ENCODE results near the gene CISD1. TPM values are rescaled to one million over a fixed set of nuclear protein-coding genes. Genes with fewer than 3 reads are reported as not detected.

Gene CISD1
- 102 and 111 TPM in 2 replicates for polyA plus RNA-seq (2011; rRNA removed)
- 22.7 and 26.3 TPM in 2 replicates for polyA plus RNA-seq (2012; cell fraction: cytosol; rRNA removed)
- 5.6 and 7.2 TPM in 2 replicates for polyA plus RNA-seq (2012; cell fraction: nucleus; rRNA removed)
- polyA plus RNA-seq (2017; fragmentation: RNase III; extraction: RNeasy Plus Mini Kit Qiagen cat#74134 plus additional on column Dnase treatment), result 43.5 to 48.6 TPM (median 48.1 TPM) in 3 replicates
- polyA minus RNA-seq (2011; rRNA and poly(A)+ RNA removed), result 3.9 and 7.8 TPM in 2 replicates

GRCh38 chr10:58268946-58269781 is at the start of gene CISD1:
Gene CISD1 (plus strand): TSS chr10:58269162. CDS start chr10:58269274, 112 bp downstream.
- peak within 1 kb of the TSS; percentile 83 to 94 for H3K27ac ChIP-seq
- FAIRE-seq (peak; percentile 39), DNase-seq (ENCODE audit: low read depth in 1 of 2, low spot score in 1 of 2) (peak; percentile 98 to 100), ATAC-seq (peak; percentile 65 to 86)
- ChIA-PET POLR2A (interaction anchor here (0.6 to 2.1 kb wide), 7 partner anchors 21 to 117 kb away, joined by 3 to 11 read pairs (median 4); partner anchors contain the start of gene TFAM), CTCF (interaction anchor here (0.6 to 2.9 kb wide), 4 partner anchors 16 to 92 kb away, joined by 3 to 19 read pairs (median 7); no protein-coding TSS in a partner anchor)
- no peaks in the 10 kb centered on the region for H3K9me3 ChIP-seq
- H3K4me3 ChIP-seq, result peak within 1 kb of the TSS; percentile 61
- H3K4me1 ChIP-seq, result peaks cover 32% of the 10 kb centered on the region; the same call in 2 of the 3 replicates
- WGBS (ENCODE audit: missing lambda C conversion rate), result under 1% methylated on average over 39 of the region's 66 CpGs
- peak within 1 kb of the TSS; percentile 96 for H3K4me2 ChIP-seq
- peak; percentile 81 for TF ChIP-seq POLR2A (IDR thresholded peaks at IDR 0.05; ENCODE audit: low read length)
- TF ChIP-seq ATOH8 (CRISPR knock-in tag; IDR thresholded peaks at IDR 0.05; ENCODE audit: low read depth), result 0 out of 2 replicates have a peak, but pooled peaks have one; percentile 33
- TF ChIP-seq MAFK (IDR thresholded peaks at IDR 0.05; ENCODE audit: partially characterized antibody), result no peak
- no peak for TF ChIP-seq HOXB5 (CRISPR knock-in tag; IDR thresholded peaks at IDR 0.05)
- TF ChIP-seq CBX8 (IDR thresholded peaks at IDR 0.05), result no peak
- TF ChIP-seq EHF (CRISPR knock-in tag; IDR thresholded peaks at IDR 0.05), result no peak
- no peak for TF ChIP-seq FOXS1 (CRISPR knock-in tag; IDR thresholded peaks at IDR 0.05)
- no peak for TF ChIP-seq MAZ (IDR thresholded peaks at IDR 0.05; ENCODE audit: borderline replicate concordance, low read depth, low read length)
- TF ChIP-seq TP53 (CRISPR knock-in tag; IDR thresholded peaks at IDR 0.05), result 0 out of 2 replicates have a peak, but pooled peaks have one; percentile 51
- no peak for TF ChIP-seq KDM1A (IDR thresholded peaks at IDR 0.05; ENCODE audit: low read depth)
- no peak for TF ChIP-seq EP300 (IDR thresholded peaks at IDR 0.05)
- no peak for TF ChIP-seq GATA3 (IDR thresholded peaks at IDR 0.05; ENCODE audit: borderline replicate concordance)
- TF ChIP-seq E2F6 (IDR thresholded peaks at IDR 0.05; ENCODE audit: borderline replicate concordance, low read depth), result peak; percentile 91
- no peak for TF ChIP-seq HOXA7 (CRISPR knock-in tag; IDR thresholded peaks at IDR 0.05)
- TF ChIP-seq POLR2AphosphoS2 (conservative IDR thresholded peaks at IDR 0.05; ENCODE audit: low read length), result no peak
- peak; percentile 51; the same call in 1 of the 2 replicates for TF ChIP-seq ESRRA (IDR thresholded peaks at IDR 0.05; ENCODE audit: borderline replicate concordance, low read length)
- TF ChIP-seq MAX (IDR thresholded peaks at IDR 0.05), result peak; percentile 96
- no peak for TF ChIP-seq JUNB (IDR thresholded peaks at IDR 0.05)
- TF ChIP-seq CHD2 (IDR thresholded peaks at IDR 0.05; ENCODE audit: low read length, partially characterized antibody), result peak; percentile 40
- TF ChIP-seq RAD21 (conservative IDR thresholded peaks at IDR 0.05 in 1 of 2, IDR thresholded peaks at IDR 0.05 in 1 of 2), result no peak
- TF ChIP-seq BCL3 (IDR thresholded peaks at IDR 0.05), result no peak; the same call in 2 of the 3 replicates
- TF ChIP-seq NR3C1 (IDR thresholded peaks at IDR 0.05), result no peak
- TF ChIP-seq HES2 (IDR thresholded peaks at IDR 0.05), result no peak
- TF ChIP-seq HOXB13 (CRISPR knock-in tag; IDR thresholded peaks at IDR 0.05; ENCODE audit: low read depth), result no peak
- TF ChIP-seq HMGXB4 (CRISPR knock-in tag; IDR thresholded peaks at IDR 0.05; ENCODE audit: borderline replicate concordance), result no peak
- no peak for TF ChIP-seq CHD4 (IDR thresholded peaks at IDR 0.05; ENCODE audit: borderline replicate concordance)
- TF ChIP-seq KDM5A (IDR thresholded peaks at IDR 0.05), result no peak
- TF ChIP-seq MYC (IDR thresholded peaks at IDR 0.05; ENCODE audit: borderline replicate concordance, low read length), result peak; percentile 28; the same call in 1 of the 2 replicates
- TF ChIP-seq CTCF (IDR thresholded peaks at IDR 0.05), result no peak
- TF ChIP-seq ELK1 (IDR thresholded peaks at IDR 0.05; ENCODE audit: low read depth, low read length), result no peak
- peak; percentile 60; the same call in 1 of the 2 replicates for TF ChIP-seq PHF8 (IDR thresholded peaks at IDR 0.05; ENCODE audit: borderline replicate concordance, low read depth)

Data from A549 (cell line).